ENCODE results near the gene GNG12.
"Not testable (repeated sequence)": the region's sequence is repeated elsewhere in the genome, so short reads cannot be mapped to it uniquely, and the experiment has no call there.

- TF ChIP-seq, protein P1, sequence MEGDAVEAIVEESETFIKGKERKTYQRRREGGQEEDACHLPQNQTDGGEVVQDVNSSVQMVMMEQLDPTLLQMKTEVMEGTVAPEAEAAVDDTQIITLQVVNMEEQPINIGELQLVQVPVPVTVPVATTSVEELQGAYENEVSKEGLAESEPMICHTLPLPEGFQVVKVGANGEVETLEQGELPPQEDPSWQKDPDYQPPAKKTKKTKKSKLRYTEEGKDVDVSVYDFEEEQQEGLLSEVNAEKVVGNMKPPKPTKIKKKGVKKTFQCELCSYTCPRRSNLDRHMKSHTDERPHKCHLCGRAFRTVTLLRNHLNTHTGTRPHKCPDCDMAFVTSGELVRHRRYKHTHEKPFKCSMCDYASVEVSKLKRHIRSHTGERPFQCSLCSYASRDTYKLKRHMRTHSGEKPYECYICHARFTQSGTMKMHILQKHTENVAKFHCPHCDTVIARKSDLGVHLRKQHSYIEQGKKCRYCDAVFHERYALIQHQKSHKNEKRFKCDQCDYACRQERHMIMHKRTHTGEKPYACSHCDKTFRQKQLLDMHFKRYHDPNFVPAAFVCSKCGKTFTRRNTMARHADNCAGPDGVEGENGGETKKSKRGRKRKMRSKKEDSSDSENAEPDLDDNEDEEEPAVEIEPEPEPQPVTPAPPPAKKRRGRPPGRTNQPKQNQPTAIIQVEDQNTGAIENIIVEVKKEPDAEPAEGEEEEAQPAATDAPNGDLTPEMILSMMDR (conservative IDR thresholded peaks at IDR 0.05): not testable (repeated sequence)
- not testable (repeated sequence) for TF ChIP-seq ZFX (IDR thresholded peaks at IDR 0.05)
These were observed 176.1 kb downstream of the GNG12 start for GRCh38 chr1:67657152-67657551.

Data from C4-2B (cell line).